Stimulated activated naive CD8-positive, alpha-beta T cell treated with anti-CD3 and anti-CD28 coated beads, Interleukin-15, amount 100 ng/mL, for 72 hours (primary cell): ENCODE measurements around the gene TPK1.
"Not testable (repeated sequence)": the region's sequence is repeated elsewhere in the genome, so short reads cannot be mapped to it uniquely, and the experiment has no call there.

Experiments
- ATAC-seq: fragments of 150-1000 bp; cut with Tn5 transposase; 2 replicates; pipeline ENCODE4 v1.10.0; 2021; ENCODE audit warnings: mild to moderate bottlenecking, moderate library complexity
- DNase-seq, 2 donors: peaks; one replicate each; pipeline ENCODE4 v3.0.0; 2021 to 2022
- H3K27ac Mint-ChIP-seq, 2 donors: one replicate each; pipeline ENCODE4 v1.8.0; 2022; ENCODE audit warnings: mild to moderate bottlenecking in 2 of 2, mixed read lengths in 2 of 2, moderate library complexity in 2 of 2
- H3K27me3 Mint-ChIP-seq: one replicate; pipeline ENCODE4 v1.8.0; 2022; ENCODE audit warnings: mixed read lengths
- H3K4me1 Mint-ChIP-seq: one replicate; pipeline ENCODE4 v1.8.0; 2022; ENCODE audit warnings: mild to moderate bottlenecking, mixed read lengths
- H3K4me3 Mint-ChIP-seq, 2 donors: one replicate each; pipeline ENCODE4 v1.8.0; 2022; ENCODE audit warnings: mild to moderate bottlenecking in 2 of 2, mixed read lengths in 2 of 2, moderate library complexity in 1 of 2
- H3K9me3 Mint-ChIP-seq, 2 donors: one replicate each; pipeline ENCODE4 v1.8.0; 2022; ENCODE audit warnings: mixed read lengths in 2 of 2

TPK1 gene

DNA sequence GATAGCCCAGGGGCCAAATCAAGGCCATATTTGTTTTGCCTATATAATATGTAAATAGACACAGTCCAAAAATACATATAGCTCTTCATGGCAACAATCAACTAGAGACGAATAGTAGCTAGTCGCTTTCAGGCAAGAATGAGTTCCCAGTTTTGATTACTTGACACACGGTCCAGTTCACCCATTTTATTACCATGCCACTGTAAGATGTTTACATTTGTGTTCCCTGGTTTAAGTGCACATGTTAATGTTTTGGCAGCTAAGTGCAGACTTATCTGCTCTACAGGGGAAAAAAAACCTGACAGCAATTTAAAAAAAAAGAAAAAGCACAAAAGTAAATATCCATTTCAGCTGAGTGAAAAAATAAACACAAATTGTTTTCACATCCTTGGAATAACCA, 213.1 kb downstream of the TPK1 start:
- ATAC-seq (no peak), DNase-seq (no peak)
- Mint-ChIP-seq H3K27ac (no peak overlapping the region), H3K4me3 (no peak overlapping the region), H3K9me3 (peaks cover 6 to 21% of the 10 kb centered on the region in 2 donors), H3K27me3 (no peaks in the 10 kb centered on the region), H3K4me1 (no peaks in the 10 kb centered on the region)

DNA sequence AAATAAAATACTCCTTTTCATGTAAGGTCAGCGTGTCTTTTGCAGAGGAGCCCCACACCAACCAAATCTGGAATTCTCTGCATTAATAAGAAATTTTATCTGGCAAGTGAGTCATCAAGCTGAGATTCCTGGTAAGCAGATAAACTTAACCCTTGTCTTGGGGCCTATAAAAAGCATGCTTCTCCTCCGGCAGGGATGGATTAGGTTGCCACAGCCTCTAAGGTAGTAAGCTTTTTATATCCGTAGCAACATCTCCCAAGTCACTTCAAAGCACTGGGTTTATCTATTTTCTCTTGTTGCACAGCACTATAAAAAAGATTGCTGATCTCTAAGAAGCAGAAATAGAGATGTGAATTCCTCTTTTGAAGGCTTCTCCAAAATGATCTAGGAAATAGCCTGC, 229.6 kb downstream of the TPK1 start:
- ATAC-seq (no peak), DNase-seq (no peak)
- Mint-ChIP-seq H3K9me3 (no peaks in the 10 kb centered on the region), H3K4me1 (no peaks in the 10 kb centered on the region), H3K27me3 (no peaks in the 10 kb centered on the region), H3K4me3 (no peak overlapping the region), H3K27ac (no peak overlapping the region)

DNA sequence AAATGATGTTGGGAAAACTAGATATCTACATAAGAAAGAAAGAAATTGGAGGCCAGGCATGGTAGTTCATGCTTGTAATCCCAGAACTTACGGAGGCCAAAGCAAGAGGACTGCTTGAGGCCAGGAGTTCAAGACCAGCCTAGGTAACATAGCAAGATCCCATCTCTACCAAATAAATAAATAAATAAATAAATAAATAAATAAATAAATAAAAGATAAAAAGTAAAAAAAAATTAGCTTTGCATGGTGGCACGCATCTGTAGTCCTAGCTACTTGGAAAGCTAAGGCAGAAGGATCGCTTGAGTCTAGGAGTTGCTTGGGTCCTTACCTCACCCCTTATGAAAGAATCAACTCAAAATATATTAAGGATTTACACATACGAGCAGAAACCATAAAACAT, 238.9 kb downstream of the TPK1 start:
- H3K4me3 Mint-ChIP-seq, result no peak overlapping the region
- DNase-seq (no peak), ATAC-seq (no peak)
- no peaks in the 10 kb centered on the region for H3K27me3 Mint-ChIP-seq
- H3K27ac Mint-ChIP-seq, result no peak overlapping the region
- no peaks in the 10 kb centered on the region for H3K4me1 Mint-ChIP-seq
- peaks cover 30 to 31% of the 10 kb centered on the region in 2 donors for H3K9me3 Mint-ChIP-seq

DNA sequence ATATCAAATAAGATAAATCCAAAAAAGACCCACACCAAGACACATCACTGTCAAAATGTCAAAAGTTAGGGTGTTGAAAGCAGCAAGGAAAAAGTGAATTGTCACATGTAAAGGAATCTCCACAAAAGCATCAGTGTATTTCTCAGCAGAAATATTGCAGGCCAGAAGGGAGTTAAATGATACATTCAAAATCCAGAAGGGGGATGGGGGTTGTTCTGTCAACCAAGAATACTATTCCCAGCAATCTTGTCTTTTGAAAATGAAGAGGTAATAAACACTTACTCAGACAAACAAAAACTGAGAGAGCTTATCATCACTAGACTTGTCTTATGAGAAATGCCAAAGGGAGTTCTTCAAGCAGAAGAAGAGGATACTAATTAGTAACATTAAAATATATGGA, 241.3 kb downstream of the TPK1 start:
- H3K9me3 Mint-ChIP-seq, result peaks cover 26 to 29% of the 10 kb centered on the region in 2 donors
- no peaks in the 10 kb centered on the region for H3K27me3 Mint-ChIP-seq
- no peak overlapping the region for H3K4me3 Mint-ChIP-seq
- no peaks in the 10 kb centered on the region for H3K4me1 Mint-ChIP-seq
- DNase-seq (no peak), ATAC-seq (no peak)
- H3K27ac Mint-ChIP-seq, result no peak overlapping the region

DNA sequence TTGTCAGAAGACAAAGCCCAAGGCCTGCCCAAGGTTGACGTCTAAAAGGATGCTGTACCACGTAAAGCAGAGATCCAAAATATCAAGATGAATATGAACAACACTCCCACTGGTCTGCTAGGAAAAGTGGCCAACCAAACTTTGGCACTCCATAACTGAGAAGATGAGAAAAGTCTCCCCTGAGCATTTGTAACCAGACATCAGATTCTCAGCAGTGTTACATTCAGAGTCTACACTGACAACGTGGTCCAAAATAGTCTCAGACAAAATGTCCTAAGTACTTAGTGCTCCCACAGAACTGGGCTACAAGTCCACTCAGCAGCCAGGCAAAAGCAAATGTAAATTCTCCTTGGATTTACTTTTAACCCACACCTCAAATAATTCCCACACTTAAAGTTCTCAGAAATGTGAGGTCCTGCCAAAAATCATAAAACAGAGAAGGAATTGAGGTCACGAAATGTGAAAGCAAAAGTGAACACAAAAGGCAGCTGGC, 247.2 kb downstream of the TPK1 start:
- DNase-seq (no peak), ATAC-seq (no peak)
- Mint-ChIP-seq H3K4me3 (no peak overlapping the region), H3K4me1 (no peaks in the 10 kb centered on the region), H3K27me3 (no peaks in the 10 kb centered on the region), H3K9me3 (peaks cover 0 to 5% of the 10 kb centered on the region in 2 donors), H3K27ac (peak overlapping the region in 1 of 2 donors; percentile 22)

DNA sequence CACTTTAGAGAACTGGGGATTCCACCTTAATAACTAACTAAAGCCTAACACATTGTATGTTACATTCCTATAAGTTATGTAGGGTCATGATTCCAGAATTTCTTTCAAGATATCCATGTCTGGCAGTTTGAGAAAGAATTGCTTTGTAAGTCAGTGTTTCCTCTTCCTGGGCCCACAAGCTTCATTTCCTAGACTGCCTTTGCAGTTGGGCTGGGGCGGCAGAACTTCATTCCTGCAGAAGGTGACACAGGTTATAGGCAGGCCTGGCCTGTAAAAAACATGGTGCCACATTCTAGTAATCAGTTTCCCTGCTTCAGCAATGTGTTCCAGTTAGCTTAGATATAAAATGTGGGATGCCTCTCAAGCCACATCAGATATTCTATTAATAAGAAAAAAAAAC, 248.2 kb downstream of the TPK1 start:
- no peak for ATAC-seq
- Mint-ChIP-seq H3K27me3 (no peaks in the 10 kb centered on the region), H3K4me1 (no peaks in the 10 kb centered on the region), H3K9me3 (no peaks in the 10 kb centered on the region), H3K27ac (no peak overlapping the region), H3K4me3 (no peak overlapping the region)
- no peak for DNase-seq

DNA sequence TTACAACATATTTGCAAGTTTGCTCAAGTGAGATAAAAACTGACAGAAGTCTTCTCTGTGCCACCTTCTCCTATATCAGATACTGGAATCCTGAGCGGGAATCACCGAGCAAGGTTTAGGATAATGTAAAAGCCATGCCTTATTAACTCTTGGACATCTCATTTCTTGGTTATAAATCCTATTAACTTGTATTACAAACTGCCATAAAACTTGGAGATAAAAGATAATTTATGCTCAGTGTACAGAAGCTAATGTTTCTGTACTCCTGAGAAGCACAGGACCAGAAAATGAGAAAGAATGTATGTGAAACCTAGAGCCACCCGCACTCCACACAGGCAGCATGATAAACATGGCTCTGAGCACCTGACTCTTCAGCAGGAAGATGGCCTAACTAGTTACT, 251.1 kb downstream of the TPK1 start:
- Mint-ChIP-seq H3K27me3 (no peaks in the 10 kb centered on the region), H3K4me3 (no peak overlapping the region), H3K9me3 (no peaks in the 10 kb centered on the region), H3K4me1 (no peaks in the 10 kb centered on the region), H3K27ac (no peak overlapping the region)
- no peak for ATAC-seq
- DNase-seq, result no peak

DNA sequence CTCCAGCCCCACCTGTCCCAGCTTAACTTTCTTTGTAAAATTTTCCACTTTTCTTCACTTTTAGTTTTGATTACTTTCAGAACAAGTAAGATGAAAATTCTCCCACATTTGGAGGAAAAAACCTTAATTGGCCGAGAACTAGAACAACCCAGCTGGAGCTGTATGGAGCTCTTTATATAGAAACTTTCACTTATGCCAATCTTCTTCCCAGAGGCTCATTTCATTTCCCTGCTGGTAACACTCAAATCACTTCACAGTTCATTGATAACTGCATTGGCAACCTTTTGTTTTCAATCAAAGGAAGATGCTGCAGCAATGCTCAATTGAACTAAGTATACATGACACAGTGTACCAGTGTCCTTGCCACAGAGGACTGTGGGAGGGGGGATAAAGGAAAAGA, 256.2 kb downstream of the TPK1 start:
- no peak for DNase-seq
- Mint-ChIP-seq H3K4me1 (no peaks in the 10 kb centered on the region), H3K27ac (no peak overlapping the region), H3K27me3 (no peaks in the 10 kb centered on the region), H3K9me3 (no peaks in the 10 kb centered on the region), H3K4me3 (no peak overlapping the region)
- ATAC-seq, result no peak

DNA sequence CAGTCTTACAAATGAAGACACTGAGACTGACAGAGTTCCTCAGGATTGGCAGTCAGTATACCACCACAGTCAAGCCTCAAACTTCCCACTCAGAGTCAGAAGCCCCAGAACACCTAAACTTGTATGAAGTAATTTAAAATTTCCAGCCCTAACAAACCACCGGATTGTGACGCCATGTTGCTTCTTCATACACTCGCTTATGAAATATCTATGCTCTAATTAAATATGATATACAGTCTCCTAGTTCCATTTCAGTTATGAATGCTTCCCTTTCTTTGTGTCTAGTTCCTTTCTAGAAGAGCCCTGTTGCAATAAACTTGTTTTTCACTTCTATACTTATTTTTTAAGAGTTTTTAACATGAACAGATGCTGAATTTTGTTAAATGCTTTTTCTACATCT, 260.4 kb downstream of the TPK1 start:
- Mint-ChIP-seq H3K4me1 (no peaks in the 10 kb centered on the region), H3K27me3 (no peaks in the 10 kb centered on the region), H3K4me3 (no peak overlapping the region), H3K9me3 (peaks cover 0 to 4% of the 10 kb centered on the region in 2 donors), H3K27ac (no peak overlapping the region)
- no peak for DNase-seq
- ATAC-seq, result no peak

DNA sequence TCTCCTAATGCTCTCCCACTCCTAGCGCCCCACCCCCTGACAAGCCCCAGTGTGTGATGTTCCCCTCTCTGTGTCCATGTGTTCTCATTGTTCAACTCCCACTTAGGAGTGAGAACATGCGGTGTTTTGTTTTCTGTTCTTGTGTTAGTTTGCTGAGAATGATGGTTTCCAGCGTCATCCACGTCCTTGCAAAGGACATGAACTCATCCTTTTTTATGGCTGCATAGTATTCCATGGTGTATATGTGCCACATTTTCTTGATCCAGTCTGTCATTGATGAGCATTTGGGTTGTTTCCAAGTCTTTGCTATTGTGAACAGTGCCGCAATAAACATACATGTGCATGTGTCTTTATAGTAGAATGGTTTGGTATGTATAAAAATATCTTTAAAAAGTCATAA, 261.1 kb downstream of the TPK1 start:
- not testable (repeated sequence) for H3K4me1 Mint-ChIP-seq, H3K27me3 Mint-ChIP-seq, H3K27ac Mint-ChIP-seq, H3K4me3 Mint-ChIP-seq, ATAC-seq, H3K9me3 Mint-ChIP-seq, DNase-seq

DNA sequence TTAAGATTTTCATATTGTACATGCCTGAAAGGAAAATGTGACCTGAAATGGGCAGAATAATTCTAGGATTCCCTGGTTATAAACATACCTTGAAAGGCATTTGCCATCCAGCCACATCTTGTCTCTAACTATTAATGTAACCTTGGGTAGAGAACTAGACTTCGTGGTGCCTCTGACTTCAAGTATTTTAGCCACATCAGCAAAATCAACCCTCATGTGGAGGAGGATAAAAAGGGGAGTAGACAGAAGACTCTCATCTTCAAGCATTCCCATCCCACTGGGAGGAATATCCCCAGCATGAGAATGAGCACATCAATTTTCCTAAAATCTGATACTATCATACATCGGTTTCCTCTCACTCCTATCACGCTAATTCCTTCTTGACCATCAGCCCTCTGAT, 267.6 kb downstream of the TPK1 start:
- Mint-ChIP-seq H3K27ac (no peak overlapping the region), H3K9me3 (peaks cover 7% of the 10 kb centered on the region in 2 donors), H3K4me3 (no peak overlapping the region), H3K27me3 (no peaks in the 10 kb centered on the region), H3K4me1 (no peaks in the 10 kb centered on the region)
- no peak for ATAC-seq
- no peak for DNase-seq

DNA sequence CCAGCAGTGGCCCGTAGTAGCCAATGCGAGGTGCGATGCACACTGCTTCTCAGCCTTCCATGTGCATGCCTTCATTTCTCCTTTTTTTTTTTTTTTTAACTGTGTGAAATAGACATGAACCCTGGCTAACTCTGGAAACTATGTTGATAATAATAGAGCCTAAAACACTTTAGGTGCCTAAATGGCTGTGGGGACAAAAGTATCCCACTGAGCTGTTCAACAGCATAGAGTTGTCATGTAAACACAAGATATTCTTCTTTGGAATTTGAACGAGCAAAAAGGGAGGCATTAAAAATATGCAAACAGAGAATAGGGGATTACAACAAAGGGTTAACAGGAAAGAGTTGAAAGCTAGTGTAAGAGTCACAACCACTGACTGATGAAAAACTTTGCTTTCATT, 270.3 kb downstream of the TPK1 start:
- H3K4me3 Mint-ChIP-seq, result no peak overlapping the region
- H3K9me3 Mint-ChIP-seq, result peaks cover 7% of the 10 kb centered on the region in 2 donors
- H3K27me3 Mint-ChIP-seq, result no peaks in the 10 kb centered on the region
- H3K4me1 Mint-ChIP-seq, result no peaks in the 10 kb centered on the region
- no peak for DNase-seq
- H3K27ac Mint-ChIP-seq, result no peak overlapping the region
- no peak for ATAC-seq

DNA sequence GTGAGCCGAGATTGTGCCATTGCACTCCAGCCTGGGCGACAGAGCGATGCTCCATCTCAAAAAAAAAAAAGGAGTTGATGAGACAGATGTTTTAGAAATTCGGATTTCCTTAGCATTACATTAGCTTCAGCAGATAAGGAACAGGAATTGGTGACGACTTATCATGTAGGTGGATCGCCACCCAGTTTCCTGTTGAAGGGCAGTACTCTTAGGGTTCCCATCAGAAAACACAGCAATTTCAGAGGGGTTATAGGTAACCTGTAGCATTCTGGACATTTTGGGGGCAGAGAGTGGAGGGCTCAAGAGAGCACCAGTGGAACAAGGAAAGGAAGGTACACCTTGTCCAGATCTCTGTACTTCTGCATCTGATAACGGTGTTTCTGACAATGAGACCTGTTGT, 286.0 kb downstream of the TPK1 start:
- H3K9me3 Mint-ChIP-seq, result no peaks in the 10 kb centered on the region
- no peak overlapping the region for H3K4me3 Mint-ChIP-seq
- ATAC-seq (no peak), DNase-seq (no peak)
- H3K27me3 Mint-ChIP-seq, result no peaks in the 10 kb centered on the region
- H3K4me1 Mint-ChIP-seq, result no peaks in the 10 kb centered on the region
- no peak overlapping the region for H3K27ac Mint-ChIP-seq

DNA sequence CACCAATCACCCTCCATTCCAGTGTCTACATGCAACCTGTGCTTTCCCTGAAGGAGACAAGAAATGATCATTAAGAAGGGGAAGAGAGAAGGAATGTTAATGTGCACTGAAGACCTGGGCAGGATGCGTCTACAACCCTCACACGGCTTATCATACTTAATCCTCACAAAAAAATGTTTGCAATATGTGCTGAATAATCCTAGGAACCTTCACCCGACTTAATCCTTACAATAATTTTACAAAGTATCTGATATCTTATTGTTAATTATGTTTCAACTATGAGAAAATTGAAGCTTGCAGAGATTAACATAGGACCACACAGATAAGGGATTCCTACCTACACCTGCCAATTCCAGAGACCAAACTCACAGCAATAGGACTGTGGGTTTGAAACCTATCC, 287.3 kb downstream of the TPK1 start:
- ATAC-seq (no peak), DNase-seq (no peak)
- H3K9me3 Mint-ChIP-seq, result no peaks in the 10 kb centered on the region
- no peaks in the 10 kb centered on the region for H3K27me3 Mint-ChIP-seq
- H3K4me1 Mint-ChIP-seq, result no peaks in the 10 kb centered on the region
- H3K4me3 Mint-ChIP-seq, result no peak overlapping the region
- H3K27ac Mint-ChIP-seq, result no peak overlapping the region

DNA sequence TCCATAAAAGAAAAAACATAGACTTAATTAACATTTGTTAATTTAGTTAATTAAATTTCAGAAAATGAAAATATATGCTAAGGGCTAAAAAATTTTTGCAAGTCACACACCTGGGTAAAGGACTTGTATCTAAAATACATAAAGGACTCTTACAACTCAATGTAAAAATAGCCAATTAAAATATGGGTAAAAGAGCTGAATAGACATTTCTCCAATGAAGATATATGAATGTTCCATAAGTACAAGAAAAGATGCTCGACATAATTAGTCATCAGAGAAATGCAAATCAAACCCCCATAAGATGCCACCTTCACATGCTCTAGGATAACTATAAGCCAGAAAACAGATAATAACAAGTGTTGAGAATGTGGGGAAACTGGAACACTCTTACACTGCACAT, 288.0 kb downstream of the TPK1 start:
- H3K9me3 Mint-ChIP-seq, result no peaks in the 10 kb centered on the region
- ATAC-seq (no peak), DNase-seq (no peak)
- H3K27me3 Mint-ChIP-seq, result no peaks in the 10 kb centered on the region
- H3K4me1 Mint-ChIP-seq, result no peaks in the 10 kb centered on the region
- H3K4me3 Mint-ChIP-seq, result no peak overlapping the region
- no peak overlapping the region for H3K27ac Mint-ChIP-seq

DNA sequence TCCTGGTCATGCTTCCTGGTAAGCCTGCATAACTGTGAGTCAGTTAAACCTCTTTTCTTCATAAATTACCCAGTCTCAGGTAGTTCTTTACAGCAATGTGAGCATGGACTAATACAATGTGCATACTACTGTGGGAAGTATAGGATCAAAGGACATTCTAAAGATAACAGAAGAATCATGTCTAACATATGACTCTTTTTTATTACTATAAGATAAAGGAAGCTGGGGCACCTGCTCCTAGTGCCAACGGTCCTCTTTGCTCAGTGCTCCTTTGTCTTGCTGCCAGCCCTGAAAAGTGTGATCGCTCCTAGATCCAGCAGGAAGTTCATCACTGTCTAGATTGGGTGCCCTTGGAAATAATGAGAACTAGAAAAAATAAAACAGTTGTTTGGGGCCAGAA, 289.1 kb downstream of the TPK1 start:
- ATAC-seq, result no peak
- H3K4me3 Mint-ChIP-seq, result no peak overlapping the region

DNA sequence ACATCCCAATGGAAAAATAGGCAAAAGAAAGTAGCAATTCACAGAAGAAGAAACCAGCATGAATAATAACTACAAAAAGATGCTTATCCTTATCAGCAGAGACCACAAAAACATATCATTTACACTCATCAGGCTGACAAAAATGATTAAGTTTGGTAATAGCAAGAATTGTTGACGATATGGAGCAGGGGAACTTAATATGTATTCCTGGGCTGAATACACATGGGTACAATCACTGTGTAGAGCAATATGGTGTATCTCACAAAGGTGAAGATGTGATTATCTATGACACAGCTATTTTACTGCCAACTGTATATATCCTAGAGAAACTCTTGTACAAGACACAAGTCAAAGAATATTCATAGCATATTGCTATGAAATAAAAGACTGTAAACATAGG, 290.5 kb downstream of the TPK1 start:
- Mint-ChIP-seq H3K27me3 (no peaks in the 10 kb centered on the region), H3K4me3 (no peak overlapping the region), H3K27ac (no peak overlapping the region), H3K4me1 (no peaks in the 10 kb centered on the region), H3K9me3 (no peaks in the 10 kb centered on the region)
- no peak for DNase-seq
- no peak for ATAC-seq

More for the DNA sequence above, 289.1 kb downstream of the TPK1 start:
- no peaks in the 10 kb centered on the region for H3K27me3 Mint-ChIP-seq
- H3K27ac Mint-ChIP-seq, result peak overlapping the region in 1 of 2 donors; percentile 12
- no peaks in the 10 kb centered on the region for H3K9me3 Mint-ChIP-seq
- no peaks in the 10 kb centered on the region for H3K4me1 Mint-ChIP-seq
- DNase-seq, result no peak
